Karpas-422 (cell line): ENCODE measurements around the gene APIP. TPM values are rescaled to one million over a fixed set of nuclear protein-coding genes. Genes with fewer than 3 reads are reported as not detected.
"Not testable (repeated sequence)": the region's sequence is repeated elsewhere in the genome, so short reads cannot be mapped to it uniquely, and the experiment has no call there.

Experiments
- DNase-seq: peaks from one replicate; pipeline ENCODE4 v3.0.0-alpha.2; 2015
- H2AFZ ChIP-seq: fragments of 200-600 bp; sonication (generic); 2 replicates; pipeline ENCODE4 v1.6.1; 2014; ENCODE audit warnings: antibody characterized with exemption, low read length, mixed read lengths
- H3K27ac ChIP-seq: fragments of 200-600 bp; sonication (generic); 2 replicates; pipeline ENCODE4 v1.5.1; 2014; ENCODE audit warnings: mild to moderate bottlenecking, low read length, moderate library complexity
- H3K27me3 ChIP-seq: fragments of 200-600 bp; sonication (generic); 2 replicates; pipeline ENCODE4 v1.6.1; 2014; ENCODE audit warnings: low read length, mixed read lengths
- H3K36me3 ChIP-seq: fragments of 200-600 bp; sonication (generic); 2 replicates; pipeline ENCODE4 v1.6.1; 2014; ENCODE audit warnings: low read length, mixed read lengths; ENCODE audit not compliant: insufficient read depth
- H3K4me1 ChIP-seq: fragments of 200-600 bp; sonication (generic); 2 replicates; pipeline ENCODE4 v1.6.1; 2014; ENCODE audit warnings: mild to moderate bottlenecking, low read length, mixed read lengths
- H3K4me2 ChIP-seq: fragments of 200-600 bp; sonication (generic); 2 replicates; pipeline ENCODE4 v1.6.1; 2014; ENCODE audit warnings: low read length, low read depth, mild to moderate bottlenecking; ENCODE audit not compliant: poor library complexity, severe bottlenecking
- H3K4me3 ChIP-seq: fragments of 200-600 bp; sonication (generic); 2 replicates; pipeline ENCODE4 v1.5.1; 2014; ENCODE audit warnings: mild to moderate bottlenecking, antibody characterized with exemption, low read length, mixed read lengths
- H3K79me2 ChIP-seq: fragments of 200-600 bp; sonication (generic); 2 replicates; pipeline ENCODE4 v1.6.1; 2014; ENCODE audit warnings: mild to moderate bottlenecking, low read length, mixed read lengths
- H3K9ac ChIP-seq: fragments of 200-600 bp; sonication (generic); 2 replicates; pipeline ENCODE4 v1.6.0; 2014; ENCODE audit warnings: low read length
- H3K9me2 ChIP-seq: fragments of 200-600 bp; sonication (generic), shearing (Covaris generic); replicated peaks from 2 replicates; pipeline ENCODE4 v1.6.0; 2014; ENCODE audit warnings: mild to moderate bottlenecking, low read length, moderate library complexity; ENCODE audit not compliant: insufficient read depth
- H3K9me3 ChIP-seq: fragments of 300-700, 200-600 bp; sonication (generic); 2 replicates; pipeline ENCODE4 v1.6.1; 2014; ENCODE audit warnings: low read length, mixed read lengths
- H4K20me1 ChIP-seq: fragments of 200-600 bp; sonication (generic); 2 replicates; pipeline ENCODE4 v1.6.1; 2014; ENCODE audit warnings: mild to moderate bottlenecking, antibody characterized with exemption, low read length, low read depth; ENCODE audit not compliant: insufficient read depth
- total RNA-seq: library from RNA; depleted of rRNA; stranded (reverse); fragments of >200 nt; shearing (Covaris generic); gene quantifications from 2 replicates; pipeline ENCODE4 v1.2.3, GENCODE V29; 2014; ENCODE audit warnings: low replicate concordance

APIP gene
- total RNA-seq, 1 experiment from 2014 or later: 39.3 TPM

DNA sequence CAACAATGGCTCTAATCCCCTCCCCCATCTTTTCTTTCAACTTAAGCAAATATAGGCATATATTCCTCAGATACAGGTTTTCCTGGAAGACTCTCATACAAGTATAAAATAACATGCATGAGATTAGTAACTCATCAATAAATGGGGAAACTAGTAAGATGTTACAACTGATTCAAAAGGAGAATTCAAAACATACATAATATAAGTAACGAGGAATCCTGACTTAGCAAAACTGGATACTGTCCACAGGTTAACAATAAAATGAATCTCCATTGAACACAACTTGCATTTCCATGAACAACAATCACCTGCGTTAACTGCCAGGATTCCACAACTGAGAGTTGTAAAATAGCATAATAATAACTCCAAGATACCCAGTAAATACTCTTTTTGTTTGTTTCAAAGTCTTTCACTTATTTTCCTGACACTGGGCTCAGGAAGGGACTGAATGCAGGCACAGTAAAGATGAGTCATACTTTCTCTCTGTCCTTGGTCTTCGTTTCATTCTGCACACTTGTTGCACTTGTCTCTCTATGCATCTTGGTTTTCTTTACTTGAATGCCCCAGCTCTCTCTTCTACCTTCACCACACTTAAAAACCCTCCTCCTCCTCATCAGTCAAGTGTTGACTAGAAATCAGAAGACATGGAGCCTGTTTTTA is 8.1 kb downstream of the APIP start:
- H3K4me3 ChIP-seq: no peak overlapping the region
- peaks cover 95% of the 10 kb centered on the region for H3K79me2 ChIP-seq
- no peak overlapping the region for H2AFZ ChIP-seq
- H3K9me2 ChIP-seq: no peaks in the 10 kb centered on the region
- no peak overlapping the region for H3K27ac ChIP-seq
- no peaks in the 10 kb centered on the region for H3K27me3 ChIP-seq
- peaks cover 23% of the 10 kb centered on the region for H3K4me1 ChIP-seq
- H4K20me1 ChIP-seq: no peaks in the 10 kb centered on the region
- peaks cover 28% of the 10 kb centered on the region for H3K36me3 ChIP-seq
- peaks cover 3% of the 10 kb centered on the region for H3K9me3 ChIP-seq
- H3K4me2 ChIP-seq: no peak overlapping the region
- H3K9ac ChIP-seq: no peak overlapping the region
- DNase-seq: no peak

GRCh38 chr11:34905666-34906065 is 10.5 kb downstream of the APIP start:
- Histone ChIP-seq H2AFZ (no peak overlapping the region), H3K9me3 (peaks cover 18% of the 10 kb centered on the region), H3K4me3 (no peak overlapping the region), H3K4me2 (no peak overlapping the region), H3K9ac (no peak overlapping the region), H3K27me3 (no peaks in the 10 kb centered on the region), H3K4me1 (peaks cover 6% of the 10 kb centered on the region), H4K20me1 (no peaks in the 10 kb centered on the region), H3K9me2 (no peaks in the 10 kb centered on the region), H3K36me3 (peaks cover 35% of the 10 kb centered on the region), H3K27ac (no peak overlapping the region), H3K79me2 (peaks cover 99% of the 10 kb centered on the region)
- no peak for DNase-seq

- Histone ChIP-seq H3K79me2 (peaks cover 100% of the 10 kb centered on the region), H3K9me3 (peaks cover 30% of the 10 kb centered on the region), H3K4me3 (no peak overlapping the region), H3K36me3 (peaks cover 26% of the 10 kb centered on the region), H2AFZ (no peak overlapping the region), H3K27ac (no peak overlapping the region), H3K27me3 (no peaks in the 10 kb centered on the region), H3K9ac (no peak overlapping the region), H3K4me1 (no peaks in the 10 kb centered on the region), H3K9me2 (no peaks in the 10 kb centered on the region), H3K4me2 (no peak overlapping the region), H4K20me1 (no peaks in the 10 kb centered on the region)
- DNase-seq: no peak
These were observed 11.7 kb downstream of the APIP start for GRCh38 chr11:34904421-34904955.

DNA sequence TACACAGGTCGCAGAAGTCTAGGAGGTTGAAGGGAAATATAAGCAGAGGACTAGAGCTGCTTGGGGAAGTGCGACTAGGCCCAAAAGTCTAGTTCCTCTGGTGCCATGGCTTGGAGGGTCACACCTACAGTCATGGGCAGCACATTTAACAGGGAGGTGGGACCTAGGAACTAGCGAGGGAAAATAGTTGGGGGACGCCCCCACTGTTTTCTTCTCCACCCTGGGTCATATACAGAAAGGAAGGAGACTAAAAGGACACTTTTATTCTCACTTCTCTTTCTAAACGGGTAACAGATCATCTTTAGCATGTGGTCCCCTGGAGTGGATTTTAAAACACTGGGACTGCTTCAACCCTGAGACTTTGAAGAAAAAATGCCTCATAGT is 16.6 kb downstream of the APIP start:
- no peak overlapping the region for H2AFZ ChIP-seq
- H3K27me3 ChIP-seq: no peaks in the 10 kb centered on the region
- H3K9me3 ChIP-seq: peaks cover 36% of the 10 kb centered on the region
- no peak overlapping the region for H3K4me3 ChIP-seq
- H3K9ac ChIP-seq: no peak overlapping the region
- peaks cover 90% of the 10 kb centered on the region for H3K79me2 ChIP-seq
- no peak overlapping the region for H3K4me2 ChIP-seq
- H3K36me3 ChIP-seq: peaks cover 14% of the 10 kb centered on the region; the same call in 1 of the 2 replicates
- no peak for DNase-seq
- H4K20me1 ChIP-seq: no peaks in the 10 kb centered on the region
- H3K27ac ChIP-seq: no peak overlapping the region
- no peaks in the 10 kb centered on the region for H3K9me2 ChIP-seq
- H3K4me1 ChIP-seq: no peaks in the 10 kb centered on the region

- H3K4me1 ChIP-seq: no peaks in the 10 kb centered on the region
- no peak overlapping the region for H3K9ac ChIP-seq
- peaks cover 13% of the 10 kb centered on the region; the same call in 1 of the 2 replicates for H3K36me3 ChIP-seq
- H3K27ac ChIP-seq: no peak overlapping the region
- H3K4me2 ChIP-seq: no peak overlapping the region
- no peak overlapping the region for H3K4me3 ChIP-seq
- no peaks in the 10 kb centered on the region for H3K9me2 ChIP-seq
- no peaks in the 10 kb centered on the region for H3K27me3 ChIP-seq
- H3K9me3 ChIP-seq: peaks cover 36% of the 10 kb centered on the region
- no peaks in the 10 kb centered on the region for H4K20me1 ChIP-seq
- H3K79me2 ChIP-seq: peaks cover 88% of the 10 kb centered on the region
- no peak overlapping the region for H2AFZ ChIP-seq
- DNase-seq: no peak
These were observed 17.7 kb downstream of the APIP start for GRCh38 chr11:34898474-34898873.

GRCh38 chr11:34897171-34897870 is 18.9 kb downstream of the APIP start:
- Histone ChIP-seq H3K79me2 (peaks cover 79% of the 10 kb centered on the region), H3K9me3 (peaks cover 32% of the 10 kb centered on the region), H3K9ac (no peak overlapping the region)

GRCh38 chr11:34896191-34896590 is 20.0 kb downstream of the APIP start:
- H3K27me3 ChIP-seq, H3K4me1 ChIP-seq, H3K4me3 ChIP-seq, DNase-seq, H3K9me2 ChIP-seq, H3K9ac ChIP-seq, H3K4me2 ChIP-seq, H2AFZ ChIP-seq, H4K20me1 ChIP-seq, H3K27ac ChIP-seq, H3K36me3 ChIP-seq: not testable (repeated sequence)
- peaks cover 68% of the 10 kb centered on the region for H3K79me2 ChIP-seq
- H3K9me3 ChIP-seq: peaks cover 23% of the 10 kb centered on the region

More at GRCh38 chr11:34897171-34897870, 18.9 kb downstream of the APIP start:
- Histone ChIP-seq H3K4me1 (no peaks in the 10 kb centered on the region), H3K4me3 (no peak overlapping the region), H2AFZ (no peak overlapping the region), H3K36me3 (peaks cover 8% of the 10 kb centered on the region; the same call in 1 of the 2 replicates), H4K20me1 (no peaks in the 10 kb centered on the region), H3K27me3 (no peaks in the 10 kb centered on the region), H3K4me2 (no peak overlapping the region), H3K27ac (no peak overlapping the region), H3K9me2 (no peaks in the 10 kb centered on the region)
- DNase-seq: no peak

GRCh38 chr11:34893416-34893815 is 22.8 kb downstream of the APIP start:
- Histone ChIP-seq H4K20me1 (no peaks in the 10 kb centered on the region), H3K9ac (no peak overlapping the region), H3K36me3 (0 out of 2 replicates have a peak, but pooled peaks cover 4% of the 10 kb centered on the region), H3K4me2 (no peak overlapping the region), H3K9me3 (peaks cover 3% of the 10 kb centered on the region), H3K4me1 (no peaks in the 10 kb centered on the region), H3K27ac (no peak overlapping the region), H3K9me2 (no peaks in the 10 kb centered on the region), H3K79me2 (peaks cover 45% of the 10 kb centered on the region), H3K4me3 (no peak overlapping the region), H2AFZ (no peak overlapping the region), H3K27me3 (no peaks in the 10 kb centered on the region)
- no peak for DNase-seq
